CD4-positive, alpha-beta T cell treated with Interferon alpha-2 for 1 hour (primary cell): ENCODE results near the gene MYCBP2.
"Not testable (repeated sequence)": the region's sequence is repeated elsewhere in the genome, so short reads cannot be mapped to it uniquely, and the experiment has no call there.

Source experiments
- DNase-seq, 2 donors: peaks; one replicate each; pipeline ENCODE4 v3.0.0-alpha.2; 2020 to 2022

MYCBP2 gene, protein sequence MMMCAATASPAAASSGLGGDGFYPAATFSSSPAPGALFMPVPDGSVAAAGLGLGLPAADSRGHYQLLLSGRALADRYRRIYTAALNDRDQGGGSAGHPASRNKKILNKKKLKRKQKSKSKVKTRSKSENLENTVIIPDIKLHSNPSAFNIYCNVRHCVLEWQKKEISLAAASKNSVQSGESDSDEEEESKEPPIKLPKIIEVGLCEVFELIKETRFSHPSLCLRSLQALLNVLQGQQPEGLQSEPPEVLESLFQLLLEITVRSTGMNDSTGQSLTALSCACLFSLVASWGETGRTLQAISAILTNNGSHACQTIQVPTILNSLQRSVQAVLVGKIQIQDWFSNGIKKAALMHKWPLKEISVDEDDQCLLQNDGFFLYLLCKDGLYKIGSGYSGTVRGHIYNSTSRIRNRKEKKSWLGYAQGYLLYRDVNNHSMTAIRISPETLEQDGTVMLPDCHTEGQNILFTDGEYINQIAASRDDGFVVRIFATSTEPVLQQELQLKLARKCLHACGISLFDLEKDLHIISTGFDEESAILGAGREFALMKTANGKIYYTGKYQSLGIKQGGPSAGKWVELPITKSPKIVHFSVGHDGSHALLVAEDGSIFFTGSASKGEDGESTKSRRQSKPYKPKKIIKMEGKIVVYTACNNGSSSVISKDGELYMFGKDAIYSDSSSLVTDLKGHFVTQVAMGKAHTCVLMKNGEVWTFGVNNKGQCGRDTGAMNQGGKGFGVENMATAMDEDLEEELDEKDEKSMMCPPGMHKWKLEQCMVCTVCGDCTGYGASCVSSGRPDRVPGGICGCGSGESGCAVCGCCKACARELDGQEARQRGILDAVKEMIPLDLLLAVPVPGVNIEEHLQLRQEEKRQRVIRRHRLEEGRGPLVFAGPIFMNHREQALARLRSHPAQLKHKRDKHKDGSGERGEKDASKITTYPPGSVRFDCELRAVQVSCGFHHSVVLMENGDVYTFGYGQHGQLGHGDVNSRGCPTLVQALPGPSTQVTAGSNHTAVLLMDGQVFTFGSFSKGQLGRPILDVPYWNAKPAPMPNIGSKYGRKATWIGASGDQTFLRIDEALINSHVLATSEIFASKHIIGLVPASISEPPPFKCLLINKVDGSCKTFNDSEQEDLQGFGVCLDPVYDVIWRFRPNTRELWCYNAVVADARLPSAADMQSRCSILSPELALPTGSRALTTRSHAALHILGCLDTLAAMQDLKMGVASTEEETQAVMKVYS (N-terminal part only)

DNA sequence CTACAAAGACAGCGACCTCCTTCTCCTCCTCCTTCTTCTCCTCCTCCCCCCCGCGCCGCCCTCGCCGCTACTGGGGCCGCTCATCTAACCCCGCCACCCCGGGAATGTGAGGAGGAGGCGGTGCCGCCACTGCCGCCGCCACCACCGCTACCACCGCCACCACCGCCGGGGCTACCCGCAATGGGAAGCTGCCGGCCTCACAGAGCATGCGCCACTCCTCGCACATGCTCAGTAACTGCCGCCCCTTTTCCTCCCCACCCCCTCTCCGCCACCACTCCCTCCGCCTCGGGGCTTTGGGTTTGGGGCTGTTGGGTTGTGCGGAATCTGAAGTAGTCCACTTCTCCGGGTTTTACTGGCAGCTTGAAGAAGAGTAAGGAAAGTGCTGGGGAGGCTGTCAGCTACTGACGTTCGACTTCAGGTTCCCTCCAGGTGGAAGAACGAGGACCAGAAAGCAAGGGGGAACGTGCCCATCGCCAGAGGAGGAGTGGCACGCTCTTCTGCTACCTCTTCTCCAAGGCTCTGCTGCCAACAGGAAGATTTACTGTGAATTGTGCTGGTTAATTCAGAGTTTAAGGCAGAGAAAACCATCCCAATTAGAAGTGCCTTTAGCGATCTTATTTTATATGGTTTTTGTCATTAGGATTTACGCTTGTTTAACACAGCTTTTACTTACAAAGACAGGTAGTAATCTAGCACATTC is at the start of gene MYCBP2:
Gene MYCBP2, minus strand, starts transcription at position 190 of the 700 bp plus-strand sequence. CDS start 319 bp downstream, outside the sequence.
- peak; percentile 98 for DNase-seq

- DNase-seq = no peak
These were observed 48.7 kb upstream of the MYCBP2 start for GRCh38 chr13:77375560-77376108.

GRCh38 chr13:77374786-77375185 is 47.9 kb upstream of the MYCBP2 start:
- DNase-seq = no peak

GRCh38 chr13:77374339-77374738 is 47.4 kb upstream of the MYCBP2 start:
- DNase-seq = no peak

- no peak for DNase-seq
These were observed 46.6 kb upstream of the MYCBP2 start for GRCh38 chr13:77373502-77373901.

GRCh38 chr13:77372275-77372674 is 45.4 kb upstream of the MYCBP2 start:
- DNase-seq = no peak

DNA sequence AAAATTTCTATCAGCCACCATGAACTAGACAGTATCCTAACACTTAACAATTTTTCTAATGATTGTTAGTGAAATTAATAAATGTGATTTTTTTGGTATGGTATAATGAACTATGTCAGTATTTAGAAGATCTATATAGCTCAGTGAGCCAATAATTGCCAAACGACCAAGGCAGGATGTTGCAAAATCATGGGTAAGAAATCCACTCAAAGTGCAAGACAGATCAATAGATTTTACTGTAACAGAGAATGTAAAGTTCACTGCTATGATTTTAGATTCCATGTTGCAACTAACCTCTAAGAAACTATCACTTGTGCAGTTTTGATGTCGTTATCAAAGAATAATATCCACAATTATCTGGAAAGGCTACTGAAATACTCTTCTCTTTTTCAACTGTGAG is 44.0 kb upstream of the MYCBP2 start:
- DNase-seq = no peak

DNA sequence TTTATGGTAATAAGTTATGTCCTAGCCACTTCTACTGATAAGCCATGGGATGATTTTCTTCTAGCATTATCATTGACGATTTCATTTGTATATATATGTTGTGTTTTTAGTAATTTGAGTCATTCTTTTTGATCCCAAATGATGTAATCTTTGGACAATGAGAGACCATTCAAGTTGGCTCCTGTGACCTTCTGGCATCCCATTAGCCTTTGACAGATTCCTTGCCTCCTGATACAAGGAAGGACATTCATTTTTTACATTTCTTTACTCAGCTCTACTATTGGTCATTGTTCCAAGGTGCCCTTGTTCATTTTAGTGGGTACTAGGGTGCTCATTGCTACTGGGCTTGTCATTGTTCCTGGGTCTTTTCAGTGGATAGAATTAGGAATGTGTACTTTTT is 35.3 kb upstream of the MYCBP2 start:
- no peak for DNase-seq

GRCh38 chr13:77360032-77360685 is 33.3 kb upstream of the MYCBP2 start:
- DNase-seq = no peak

- DNase-seq = no peak
These were observed 32.3 kb upstream of the MYCBP2 start for GRCh38 chr13:77359171-77359570.

DNA sequence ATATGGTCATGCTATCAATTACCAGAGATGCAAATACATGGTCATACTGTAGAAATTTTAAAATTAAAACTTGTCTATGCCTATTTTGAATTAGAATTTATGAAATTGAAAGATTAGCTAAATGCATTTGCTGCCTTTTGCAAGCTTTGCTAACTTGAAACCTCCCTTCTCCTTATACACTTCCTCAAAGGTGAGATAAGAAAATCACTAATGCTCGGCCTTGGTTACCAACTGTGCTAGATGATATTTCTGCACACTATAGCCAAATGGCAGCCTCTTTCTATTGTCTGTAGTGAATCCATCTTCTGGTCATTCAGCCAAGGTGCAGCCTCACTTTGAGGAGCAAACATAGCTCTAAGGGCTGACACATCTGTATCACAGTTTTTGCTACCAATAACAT is 31.1 kb upstream of the MYCBP2 start:
- no peak for DNase-seq

DNA sequence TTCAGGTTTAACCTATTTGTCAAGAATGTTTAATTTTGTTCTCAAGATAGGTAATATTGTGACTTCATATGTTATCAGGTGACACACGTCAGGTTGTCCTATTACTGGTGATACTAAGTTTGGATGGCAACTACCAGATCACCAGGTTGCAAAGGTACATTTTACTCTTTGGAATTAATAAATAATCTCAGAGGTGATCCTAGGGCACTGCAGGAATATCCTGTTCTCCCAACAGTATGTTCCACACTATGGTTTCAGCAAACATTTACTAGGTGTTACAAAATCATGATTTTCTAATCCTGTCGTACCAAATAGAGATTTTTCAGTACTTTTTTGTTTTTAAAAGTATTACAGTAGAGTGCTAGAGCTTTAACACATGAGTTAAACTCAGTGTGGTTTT is 29.3 kb upstream of the MYCBP2 start:
- DNase-seq = no peak

- DNase-seq = no peak
These were observed 27.1 kb upstream of the MYCBP2 start for GRCh38 chr13:77353995-77354394.

DNA sequence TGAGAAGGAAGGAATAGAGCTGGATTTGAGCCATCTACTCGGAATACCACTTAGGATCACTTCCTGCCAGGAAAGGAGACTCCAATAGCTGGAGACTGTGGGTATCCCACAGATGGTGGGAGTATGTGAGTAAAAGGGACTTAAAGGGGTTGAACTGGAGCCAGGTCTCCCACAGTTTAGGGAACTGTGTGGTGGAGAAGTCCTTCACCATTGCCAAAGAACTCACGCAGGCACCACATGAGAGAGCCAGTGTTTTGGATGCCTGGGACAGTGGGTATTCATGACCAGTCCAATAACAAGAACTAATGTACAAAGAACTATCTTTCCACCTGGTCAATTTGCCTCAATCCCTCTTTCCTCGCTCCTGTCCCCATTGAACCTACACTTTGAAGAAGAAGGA is 24.4 kb upstream of the MYCBP2 start:
- DNase-seq = no peak

DNA sequence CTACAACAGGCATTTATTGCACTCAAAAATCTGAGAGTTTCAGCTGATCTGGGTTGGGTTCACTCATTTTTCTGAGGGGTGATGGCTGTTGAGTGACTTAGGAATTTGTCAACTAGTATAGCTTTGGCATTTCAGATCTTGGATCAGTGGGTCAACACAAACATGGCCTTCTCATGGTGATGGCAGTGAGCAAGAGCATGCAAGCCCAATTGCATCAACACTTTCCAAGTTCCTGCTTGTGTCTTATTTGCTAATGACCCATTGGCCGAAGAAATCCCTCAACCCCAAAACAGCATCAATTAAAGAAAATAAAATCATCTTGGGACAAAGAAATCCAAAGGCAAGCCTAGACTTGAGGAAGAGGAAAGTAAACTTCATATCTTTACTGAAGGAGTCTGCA is 23.9 kb upstream of the MYCBP2 start:
- no peak for DNase-seq

GRCh38 chr13:77349365-77349764 is 22.5 kb upstream of the MYCBP2 start:
- DNase-seq = no peak

DNA sequence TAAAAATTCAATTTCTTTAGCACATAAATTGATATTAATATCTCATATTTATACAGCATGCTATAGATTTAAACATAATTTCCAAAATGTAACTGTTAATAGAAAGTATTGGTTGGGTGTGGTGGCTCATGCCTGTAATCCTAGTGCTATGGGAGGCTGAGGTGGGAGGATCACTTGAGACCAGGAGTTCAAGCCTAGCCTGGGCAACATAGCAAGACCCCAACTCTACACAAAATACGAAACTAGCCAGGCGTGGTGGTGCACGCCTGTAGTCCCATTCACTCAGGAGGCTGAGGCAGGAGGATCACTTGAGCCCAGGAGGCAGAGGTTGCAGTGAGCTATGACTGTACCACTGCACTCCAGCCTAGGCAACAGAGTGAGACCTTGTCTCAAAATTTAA is 20.5 kb upstream of the MYCBP2 start:
- DNase-seq = not testable (repeated sequence)

- peak in 1 of 2 donors; percentile 41 for DNase-seq
These were observed 18.4 kb upstream of the MYCBP2 start for GRCh38 chr13:77345150-77345780.

GRCh38 chr13:77343841-77344240 is 16.9 kb upstream of the MYCBP2 start:
- no peak for DNase-seq

GRCh38 chr13:77339408-77339807 is 12.5 kb upstream of the MYCBP2 start:
- DNase-seq = no peak

- no peak for DNase-seq
These were observed 12.1 kb upstream of the MYCBP2 start for GRCh38 chr13:77338961-77339401.
